Breast epithelium (tissue), 4 donors: ENCODE data around the gene PRPF6. TPM values are rescaled to one million over a fixed set of nuclear protein-coding genes. Genes with fewer than 3 reads are reported as not detected.

Source experiments
- DNase-seq, 2 donors: peaks; one replicate each; pipeline ENCODE4 v3.0.0-alpha.2; 2019; ENCODE audit warnings: low spot score in 2 of 2
- H3K27ac ChIP-seq, 2 donors: fragments of 200-600 bp; sonication (generic) in 1 of 2; one replicate each; pipeline ENCODE4 v1.5.1; 2016 to 2019; ENCODE audit warnings: mild to moderate bottlenecking in 1 of 2
- H3K27me3 ChIP-seq, 2 donors: fragments of 200-600 bp; sonication (generic) in 1 of 2; one replicate each; pipeline versions ENCODE4 v1.5.1 to v1.6.0; 2017 to 2019; ENCODE audit warnings: control low read depth in 1 of 2, mild to moderate bottlenecking in 1 of 2
- H3K36me3 ChIP-seq: fragments of 200-600 bp; one replicate; pipeline ENCODE4 v1.5.1; 2019
- H3K4me1 ChIP-seq, 2 donors: fragments of 200-600 bp; sonication (generic); one replicate each; pipeline ENCODE4 v1.5.1; 2016 to 2019; ENCODE audit warnings: control low read depth in 1 of 2
- H3K4me3 ChIP-seq, 3 donors: fragments of 200-600 bp; sonication (generic); 1 replicate in 2 of 3; 2 replicates in 1 of 3; pipeline ENCODE4 v1.5.1; 2016 to 2019; ENCODE audit warnings: mild to moderate bottlenecking in 3 of 3, moderate library complexity in 2 of 3
- H3K9me3 ChIP-seq, 2 donors: fragments of 200-600 bp; sonication (generic) in 1 of 2; one replicate each; pipeline ENCODE4 v1.5.1; 2016 to 2019; ENCODE audit warnings: control low read depth in 1 of 2
- CTCF ChIP-seq, 3 donors: fragments of 450-650 bp; IDR thresholded peaks; one replicate each; pipeline ENCODE4 v1.5.1; 2016 to 2017; ENCODE audit warnings: antibody characterized with exemption in 3 of 3, mild to moderate bottlenecking in 3 of 3, moderate library complexity in 3 of 3
- POLR2A ChIP-seq: fragments of 450-650 bp; IDR thresholded peaks from one replicate; pipeline ENCODE4 v1.6.1; 2016; ENCODE audit warnings: antibody characterized with exemption, mild to moderate bottlenecking, moderate library complexity
- POLR2AphosphoS5 ChIP-seq, 3 donors: sonication (generic); formaldehyde crosslinking; IDR thresholded peaks; one replicate each; pipeline ENCODE4 v1.6.1; 2017; ENCODE audit warnings: antibody characterized with exemption in 3 of 3
- intact Hi-C: fragments of 100-400 bp; cut with DNase I; formaldehyde crosslinking; loops from one replicate; pipeline ENCODE4 v1.15.1; 2023; ENCODE audit warnings: low total_unique reads
- total RNA-seq, 3 donors: library from RNA; depleted of rRNA; stranded (reverse); fragments of >200 nt; gene quantifications; one replicate each; pipeline ENCODE4 v1.1.0, GENCODE V29; 2016

The PRPF6 gene
- total RNA-seq, 3 donors from 2014 or later = 53.9 to 67.5 (median 59.6) TPM

GRCh38 chr20:63952210-63952535, 28.8 kb upstream of the PRPF6 start:
- no peak for DNase-seq
- intact Hi-C loops = no loop called here
- Histone ChIP-seq H3K27ac (peak overlapping the region; percentile 89), H3K36me3 (no peaks in the 10 kb centered on the region), H3K4me1 (peaks cover 20 to 40% of the 10 kb centered on the region in 2 donors), H3K9me3 (no peaks in the 10 kb centered on the region), H3K27me3 (no peaks in the 10 kb centered on the region), H3K4me3 (peak overlapping the region in 1 of 3 donors; percentile 46)
- TF ChIP-seq POLR2AphosphoS5 (IDR thresholded peaks at IDR 0.05) (no peak), POLR2A (no peak), CTCF (IDR thresholded peaks at IDR 0.05) (no peak)

GRCh38 chr20:63952769-63953168, 28.2 kb upstream of the PRPF6 start:
- TF ChIP-seq CTCF (IDR thresholded peaks at IDR 0.05) (no peak), POLR2AphosphoS5 (IDR thresholded peaks at IDR 0.05) (no peak), POLR2A (no peak)
- DNase-seq = no peak
- peaks cover 26 to 46% of the 10 kb centered on the region in 2 donors for H3K4me1 ChIP-seq
- no peak overlapping the region for H3K4me3 ChIP-seq
- H3K9me3 ChIP-seq = no peaks in the 10 kb centered on the region
- no peaks in the 10 kb centered on the region for H3K36me3 ChIP-seq
- H3K27ac ChIP-seq = peak overlapping the region in 1 of 2 donors; percentile 89
- intact Hi-C loops = no loop called here
- H3K27me3 ChIP-seq = no peaks in the 10 kb centered on the region

GRCh38 chr20:63953764-63954429, 27.0 kb upstream of the PRPF6 start:
- H3K27me3 ChIP-seq = no peaks in the 10 kb centered on the region
- DNase-seq = no peak
- intact Hi-C loops = no loop called here
- peak overlapping the region in 1 of 2 donors; percentile 98 for H3K27ac ChIP-seq
- peaks cover 26 to 40% of the 10 kb centered on the region in 2 donors for H3K4me1 ChIP-seq
- peak overlapping the region in 1 of 3 donors; percentile 100 for H3K4me3 ChIP-seq
- no peaks in the 10 kb centered on the region for H3K36me3 ChIP-seq
- TF ChIP-seq POLR2AphosphoS5 (IDR thresholded peaks at IDR 0.05) (no peak), CTCF (IDR thresholded peaks at IDR 0.05) (no peak), POLR2A (no peak)
- H3K9me3 ChIP-seq = no peaks in the 10 kb centered on the region

GRCh38 chr20:63955281-63955826, 25.6 kb upstream of the PRPF6 start:
- intact Hi-C loops = no loop called here
- DNase-seq = no peak
- TF ChIP-seq POLR2AphosphoS5 (IDR thresholded peaks at IDR 0.05) (no peak), CTCF (IDR thresholded peaks at IDR 0.05) (peak in 1 of 3 donors; percentile 6), POLR2A (no peak)
- Histone ChIP-seq H3K9me3 (no peaks in the 10 kb centered on the region), H3K27ac (peak overlapping the region; percentile 86 to 98), H3K36me3 (no peaks in the 10 kb centered on the region), H3K4me1 (peaks cover 20 to 32% of the 10 kb centered on the region in 2 donors), H3K27me3 (no peaks in the 10 kb centered on the region), H3K4me3 (peak overlapping the region; percentile 94 to 100 (median 98))
